Stimulated activated naive CD8-positive, alpha-beta T cell treated with anti-CD3 and anti-CD28 coated beads, Interleukin-15, amount 100 ng/mL, for 72 hours (primary cell): Measurements from ENCODE around the gene ZNF799.
A peak's percentile ranks its signal among the peaks of the same experiment; 100 is the strongest.
"Not testable (repeated sequence)": the region's sequence is repeated elsewhere in the genome, so short reads cannot be mapped to it uniquely, and the experiment has no call there.

Source experiments
- ATAC-seq: fragments of 150-1000 bp; cut with Tn5 transposase; 2 replicates; pipeline ENCODE4 v1.10.0; 2021; ENCODE audit warnings: mild to moderate bottlenecking, moderate library complexity
- DNase-seq, 2 donors: peaks; one replicate each; pipeline ENCODE4 v3.0.0; 2021 to 2022
- H3K27ac Mint-ChIP-seq, 2 donors: one replicate each; pipeline ENCODE4 v1.8.0; 2022; ENCODE audit warnings: mild to moderate bottlenecking in 2 of 2, mixed read lengths in 2 of 2, moderate library complexity in 2 of 2
- H3K27me3 Mint-ChIP-seq: one replicate; pipeline ENCODE4 v1.8.0; 2022; ENCODE audit warnings: mixed read lengths
- H3K4me1 Mint-ChIP-seq: one replicate; pipeline ENCODE4 v1.8.0; 2022; ENCODE audit warnings: mild to moderate bottlenecking, mixed read lengths
- H3K4me3 Mint-ChIP-seq, 2 donors: one replicate each; pipeline ENCODE4 v1.8.0; 2022; ENCODE audit warnings: mild to moderate bottlenecking in 2 of 2, mixed read lengths in 2 of 2, moderate library complexity in 1 of 2
- H3K9me3 Mint-ChIP-seq, 2 donors: one replicate each; pipeline ENCODE4 v1.8.0; 2022; ENCODE audit warnings: mixed read lengths in 2 of 2

ZNF799 gene

DNA sequence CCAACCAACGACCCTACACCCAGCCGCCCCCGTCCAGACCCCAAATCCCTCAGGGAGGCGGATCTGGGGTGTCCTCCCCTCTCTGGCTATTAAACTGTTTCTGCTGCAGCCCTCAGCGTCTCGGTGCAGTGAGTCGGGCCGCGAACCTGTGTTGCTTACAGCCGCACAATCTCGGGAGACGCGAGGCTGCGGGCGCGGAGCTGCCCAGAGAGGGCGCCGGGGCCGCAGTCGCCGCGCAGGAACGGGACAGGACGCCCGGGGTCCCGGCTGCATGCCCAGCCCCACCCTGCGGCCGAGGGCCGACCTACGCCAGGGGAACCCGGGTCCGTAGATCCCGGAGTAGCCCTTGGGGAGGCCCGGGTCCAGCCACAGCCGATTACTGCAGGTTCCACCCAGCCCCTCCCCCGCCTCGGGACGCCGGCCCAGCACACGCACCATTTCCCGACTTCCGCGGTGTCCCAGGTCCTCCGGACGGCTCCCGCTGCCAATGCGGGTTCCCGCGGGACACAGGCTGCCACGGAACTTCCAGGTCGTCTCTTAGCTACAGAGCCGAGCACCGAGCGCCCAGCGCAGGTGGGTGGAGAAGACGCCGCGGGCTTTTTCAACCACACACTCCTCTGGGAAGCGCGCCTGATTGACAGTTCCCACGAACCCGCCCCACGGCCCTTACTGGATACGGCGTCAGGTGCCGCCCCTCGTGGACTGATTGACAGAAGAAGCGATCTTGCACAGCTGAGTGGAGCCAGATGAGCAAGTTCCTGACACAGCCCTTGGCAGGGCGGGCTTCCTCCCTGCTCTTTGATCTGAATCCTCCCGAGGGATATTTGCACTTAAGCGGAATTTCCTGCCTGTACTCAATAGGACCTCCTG lies at the start of gene ZNF799:
Gene ZNF799, minus strand, starts transcription at position 639 of the 870 bp plus-strand sequence. Its CDS starts 201 bp downstream, at position 438.
- no peaks in the 10 kb centered on the region for H3K27me3 Mint-ChIP-seq
- H3K4me1 Mint-ChIP-seq: peaks cover 11% of the 10 kb centered on the region
- H3K27ac Mint-ChIP-seq: peak within 1 kb of the TSS; percentile 82 to 89
- DNase-seq (peak; percentile 74 to 82), ATAC-seq (peak; percentile 93)
- peak within 1 kb of the TSS; percentile 92 to 94 for H3K4me3 Mint-ChIP-seq
- H3K9me3 Mint-ChIP-seq: peaks cover 8 to 14% of the 10 kb centered on the region in 2 donors

DNA sequence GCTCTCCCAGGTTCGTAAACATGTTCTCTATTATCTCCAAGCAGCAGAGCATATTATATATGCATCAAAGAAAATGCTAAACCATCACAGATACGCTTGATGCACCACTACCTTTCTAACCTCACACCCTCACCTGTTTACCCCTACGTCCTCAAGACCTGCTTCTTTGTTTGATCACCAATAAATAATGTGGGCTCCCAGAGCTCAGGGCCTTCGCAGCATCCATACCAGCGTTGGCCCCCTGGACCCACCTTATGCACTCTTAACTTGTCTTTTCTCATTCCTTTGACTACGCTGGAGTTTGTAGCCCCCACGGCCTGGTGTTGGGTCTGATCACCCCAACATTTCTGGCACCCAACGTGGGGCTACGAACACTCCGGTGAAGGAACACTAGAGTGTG lies 49.8 kb upstream of the ZNF799 start:
- Mint-ChIP-seq H3K4me1 (no peaks in the 10 kb centered on the region), H3K4me3 (no peak overlapping the region), H3K27me3 (no peaks in the 10 kb centered on the region), H3K9me3 (peaks cover 39 to 60% of the 10 kb centered on the region in 2 donors), H3K27ac (no peak overlapping the region)
- no peak for ATAC-seq
- DNase-seq: no peak

DNA sequence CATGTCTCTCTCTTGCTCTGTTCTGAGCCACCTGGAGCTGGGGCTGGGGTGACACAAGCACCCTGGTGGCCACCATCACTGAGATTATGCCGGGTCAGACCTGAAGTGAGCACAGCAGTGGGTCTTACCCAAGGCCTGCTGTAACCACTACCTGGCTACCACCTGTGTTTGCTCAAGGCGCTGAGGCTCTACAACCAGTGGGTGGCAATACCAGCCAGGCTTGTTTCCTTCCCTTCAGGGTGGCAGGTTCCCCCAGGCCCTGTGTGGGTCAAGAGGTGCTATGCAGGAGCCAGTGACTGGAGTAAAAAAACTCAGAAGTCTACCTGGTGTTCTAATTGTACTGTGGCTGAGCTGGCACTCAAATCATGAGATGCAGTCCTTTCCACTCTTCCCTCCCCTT lies 47.7 kb upstream of the ZNF799 start:
- peaks cover 37 to 74% of the 10 kb centered on the region in 2 donors for H3K9me3 Mint-ChIP-seq

DNA sequence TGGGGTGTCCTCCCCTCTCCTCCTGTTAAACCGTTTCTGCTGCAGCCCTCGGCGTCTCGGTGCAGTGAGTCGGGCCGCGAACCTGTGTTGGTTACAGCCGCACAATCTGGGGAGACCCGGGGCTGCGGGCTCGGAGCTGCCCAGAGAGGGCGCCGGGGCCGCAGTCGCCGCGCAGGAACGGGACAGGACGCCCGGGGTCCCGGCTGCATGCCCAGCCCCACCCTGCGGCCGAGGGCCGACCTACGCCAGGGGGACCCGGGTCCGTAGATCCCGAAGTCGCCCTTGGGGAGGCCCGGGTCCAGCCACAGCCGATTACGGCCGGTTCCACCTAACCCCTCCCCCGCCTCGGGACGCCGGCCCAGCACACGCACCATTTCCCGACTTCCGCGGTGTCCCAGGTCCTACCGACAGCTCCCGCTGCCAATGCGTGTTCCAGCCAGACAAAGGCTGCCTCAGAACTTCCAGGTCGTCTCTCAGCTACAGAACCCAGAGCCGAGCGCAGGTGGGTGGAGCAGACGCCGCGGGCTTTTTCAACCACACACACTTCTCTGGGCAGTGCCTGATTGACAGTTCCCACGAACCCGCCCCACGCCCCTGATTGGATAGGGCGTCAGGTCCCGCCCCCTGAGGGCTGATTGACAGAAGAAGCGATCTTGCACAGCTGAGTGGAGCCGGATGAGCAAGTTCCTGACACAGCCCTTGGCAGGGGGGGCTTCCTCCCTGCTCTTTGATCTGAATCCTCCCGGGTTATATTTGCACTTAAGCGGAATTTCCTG lies 39.7 kb upstream of the ZNF799 start, which contains the start of gene ZNF443:
Gene ZNF443, minus strand, starts transcription at position 481 of the 776 bp plus-strand sequence. Its CDS starts 107 bp downstream, at position 374.
- Mint-ChIP-seq H3K9me3 (peaks cover 16 to 21% of the 10 kb centered on the region in 2 donors), H3K27me3 (no peaks in the 10 kb centered on the region), H3K27ac (peak within 1 kb of the TSS; percentile 91 to 98), H3K4me3 (peak within 1 kb of the TSS; percentile 100), H3K4me1 (peaks cover 13% of the 10 kb centered on the region)
- DNase-seq (peak; percentile 98 to 99), ATAC-seq (peak; percentile 99)

More for the DNA sequence above, 47.7 kb upstream of the ZNF799 start:
- no peaks in the 10 kb centered on the region for H3K27me3 Mint-ChIP-seq
- ATAC-seq (no peak), DNase-seq (no peak)
- H3K27ac Mint-ChIP-seq: peak overlapping the region in 1 of 2 donors; percentile 37
- no peak overlapping the region for H3K4me3 Mint-ChIP-seq
- H3K4me1 Mint-ChIP-seq: no peaks in the 10 kb centered on the region

DNA sequence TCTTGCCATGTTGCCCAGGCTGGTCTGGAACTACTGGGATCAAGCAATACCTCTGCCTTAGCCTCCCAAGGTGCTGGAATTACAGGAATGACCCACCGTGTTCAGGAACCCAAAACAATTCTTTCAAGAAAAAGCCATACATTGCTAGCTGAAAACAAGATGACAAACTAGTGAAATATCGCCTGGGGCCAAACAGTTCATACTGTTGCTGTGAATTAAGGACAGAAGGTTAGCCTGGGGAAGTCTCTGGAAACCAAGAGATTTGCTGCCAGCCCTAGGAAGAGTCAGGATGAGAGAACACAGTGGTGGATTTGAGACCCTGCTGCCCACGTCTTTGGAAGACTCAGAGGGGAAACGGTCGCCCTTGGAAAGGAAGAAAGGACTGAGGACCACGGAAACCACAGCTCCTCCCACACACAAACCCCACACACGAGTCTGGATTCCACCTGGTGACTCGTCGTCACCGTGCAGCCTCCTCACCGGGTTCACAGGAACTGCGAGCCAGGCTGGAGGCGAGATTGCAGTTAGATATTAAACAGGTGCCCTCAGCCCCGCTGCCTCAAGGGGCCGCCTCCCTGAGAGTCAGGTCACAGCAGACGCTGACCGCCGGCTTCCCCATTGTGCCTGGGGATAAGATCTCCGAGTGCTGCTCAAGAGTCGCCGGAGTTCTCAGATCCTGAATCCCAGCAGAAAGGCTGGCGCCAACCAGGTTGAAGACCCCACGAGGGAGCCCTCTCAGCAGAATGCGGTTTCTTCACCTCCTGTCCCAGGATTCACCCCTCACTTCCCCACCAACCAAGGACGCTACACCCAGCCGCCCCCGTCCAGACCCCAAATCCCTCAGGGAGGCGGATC lies 38.8 kb upstream of the ZNF799 start:
- DNase-seq (peak; percentile 43 to 65), ATAC-seq (peak; percentile 47)
- H3K27me3 Mint-ChIP-seq: not testable (repeated sequence)
- H3K9me3 Mint-ChIP-seq: peaks cover 20 to 25% of the 10 kb centered on the region in 2 donors
- peaks cover 13% of the 10 kb centered on the region for H3K4me1 Mint-ChIP-seq
- peak overlapping the region in 1 of 2 donors; percentile 49 for H3K27ac Mint-ChIP-seq
- peak overlapping the region; percentile 100 for H3K4me3 Mint-ChIP-seq

DNA sequence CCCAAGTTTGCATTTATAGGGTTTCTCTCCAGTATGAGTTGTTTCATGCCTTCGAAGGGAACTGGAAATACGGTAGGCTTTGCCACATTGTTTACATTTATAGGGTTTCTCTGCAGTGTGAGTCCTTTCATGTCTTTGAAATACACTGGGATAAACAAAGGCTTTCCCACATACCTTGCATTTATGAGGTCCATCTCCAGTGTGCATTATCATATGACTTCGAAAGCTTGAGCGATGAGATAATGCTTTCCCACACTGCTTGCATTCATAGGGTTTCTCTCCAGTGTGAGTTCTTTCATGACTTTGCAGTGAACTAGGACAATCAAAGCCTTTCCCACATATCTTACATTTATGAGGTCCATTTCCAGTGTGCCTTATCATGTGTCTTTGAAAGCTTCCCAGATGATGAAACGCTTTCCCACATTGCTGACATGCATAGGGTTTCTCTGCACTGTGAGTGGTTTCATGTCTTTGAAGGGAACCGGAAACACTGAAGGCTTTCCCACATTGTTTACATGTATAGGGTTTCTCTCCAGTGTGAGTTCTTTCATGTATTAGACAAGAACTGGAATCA lies 29.7 kb upstream of the ZNF799 start:
- not testable (repeated sequence) for H3K4me1 Mint-ChIP-seq, H3K4me3 Mint-ChIP-seq, ATAC-seq, H3K27me3 Mint-ChIP-seq, DNase-seq, H3K27ac Mint-ChIP-seq
- peaks cover 31 to 50% of the 10 kb centered on the region in 2 donors for H3K9me3 Mint-ChIP-seq

DNA sequence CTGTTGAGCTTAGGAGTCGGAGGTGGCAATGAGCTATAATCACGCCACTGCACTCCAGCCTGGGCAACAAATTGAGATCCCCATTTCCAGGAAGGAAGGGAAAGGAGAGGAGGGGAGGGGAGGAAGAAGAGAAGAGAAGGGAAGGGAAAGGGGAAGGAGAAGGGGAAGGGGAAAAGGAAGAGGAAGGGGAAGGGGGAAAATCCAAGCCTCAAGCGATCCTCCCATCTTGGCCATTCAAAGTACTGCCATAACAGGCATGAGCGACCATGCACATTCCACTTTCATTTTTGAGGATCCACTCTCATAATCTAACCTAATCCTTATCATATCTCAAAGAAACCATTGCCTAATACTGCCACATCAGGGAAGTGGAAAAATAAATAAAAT lies 24.8 kb upstream of the ZNF799 start:
- Mint-ChIP-seq H3K4me1 (no peaks in the 10 kb centered on the region), H3K4me3 (no peak overlapping the region), H3K27me3 (no peaks in the 10 kb centered on the region), H3K9me3 (peaks cover 30 to 51% of the 10 kb centered on the region in 2 donors), H3K27ac (no peak overlapping the region)
- no peak for DNase-seq
- ATAC-seq: no peak

DNA sequence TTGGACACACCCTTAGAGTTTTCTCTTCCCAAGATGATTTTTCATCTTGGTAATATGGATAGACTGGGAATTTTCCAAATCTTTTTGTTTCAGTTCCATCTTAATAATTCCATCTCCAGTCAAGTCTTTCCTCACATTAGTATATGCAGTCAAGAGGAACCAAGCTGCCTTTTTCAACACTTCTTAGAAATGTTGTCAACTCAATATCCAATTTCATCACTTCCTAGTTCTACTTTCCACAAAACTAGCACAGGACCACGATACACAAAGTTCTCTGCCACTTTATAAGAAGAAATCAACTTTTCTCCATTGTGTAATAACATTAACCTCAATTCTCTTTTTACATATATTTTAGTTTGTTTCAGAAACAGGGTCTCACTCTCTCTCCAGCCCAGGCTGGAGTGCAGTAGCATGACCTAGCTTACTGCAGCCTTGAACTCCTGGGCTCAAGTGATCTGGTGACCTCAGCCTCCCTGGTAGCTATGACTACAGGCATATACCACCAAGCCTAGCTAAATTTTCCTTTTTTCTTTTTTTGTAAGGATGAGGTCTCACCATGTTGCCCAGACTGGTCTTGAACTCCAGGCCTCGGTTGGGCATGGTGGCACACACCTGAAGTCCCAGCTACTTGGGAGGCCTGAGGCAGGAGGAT lies 24.3 kb upstream of the ZNF799 start:
- H3K27me3 Mint-ChIP-seq: no peaks in the 10 kb centered on the region
- H3K27ac Mint-ChIP-seq: no peak overlapping the region
- ATAC-seq: no peak
- no peak overlapping the region for H3K4me3 Mint-ChIP-seq
- peaks cover 25 to 46% of the 10 kb centered on the region in 2 donors for H3K9me3 Mint-ChIP-seq
- H3K4me1 Mint-ChIP-seq: no peaks in the 10 kb centered on the region
- no peak for DNase-seq

DNA sequence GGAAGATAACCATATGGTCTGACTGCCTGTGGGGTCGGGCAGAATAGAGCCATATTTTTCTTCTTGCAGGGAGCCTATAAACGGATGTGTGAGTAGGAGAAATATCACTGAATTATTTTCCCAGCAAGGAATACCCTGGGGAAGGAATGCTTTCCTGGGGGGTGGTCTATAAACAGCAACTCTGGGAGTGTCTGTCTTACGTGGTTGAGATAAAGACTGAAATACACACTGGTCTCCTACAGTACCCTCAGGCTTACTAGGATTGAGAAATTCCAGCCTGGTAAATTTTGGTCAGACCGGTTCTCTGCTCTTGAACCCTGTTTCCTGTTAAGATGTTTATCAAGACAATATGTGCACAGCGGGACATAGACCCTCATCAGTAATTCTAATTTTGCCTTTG lies 16.2 kb upstream of the ZNF799 start:
- ATAC-seq, DNase-seq, H3K27ac Mint-ChIP-seq, H3K4me3 Mint-ChIP-seq, H3K27me3 Mint-ChIP-seq, H3K4me1 Mint-ChIP-seq: not testable (repeated sequence)
- H3K9me3 Mint-ChIP-seq: peaks cover 19 to 41% of the 10 kb centered on the region in 2 donors

DNA sequence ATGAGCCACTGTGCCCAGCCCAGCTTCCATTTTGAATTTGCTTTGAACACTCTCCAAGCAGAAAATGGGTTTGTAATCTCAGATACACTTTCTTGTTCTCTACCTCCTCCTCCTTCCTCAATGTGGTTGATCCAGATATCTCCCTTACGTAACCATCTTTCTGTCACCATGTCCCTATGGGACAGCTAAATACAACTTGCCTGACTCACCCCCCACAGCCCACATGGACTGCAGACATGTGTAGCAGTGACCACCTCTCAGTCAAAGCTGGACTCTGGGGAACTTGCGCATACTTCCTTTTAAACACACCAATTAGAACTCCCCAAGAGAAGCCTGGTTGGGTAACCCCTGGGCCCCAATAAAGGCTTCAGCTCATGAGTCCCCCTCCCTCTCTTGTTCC lies 10.8 kb upstream of the ZNF799 start:
- no peak for ATAC-seq
- no peaks in the 10 kb centered on the region for H3K27me3 Mint-ChIP-seq
- peaks cover 37 to 38% of the 10 kb centered on the region in 2 donors for H3K9me3 Mint-ChIP-seq
- no peak for DNase-seq
- H3K27ac Mint-ChIP-seq: no peak overlapping the region
- H3K4me3 Mint-ChIP-seq: no peak overlapping the region
- H3K4me1 Mint-ChIP-seq: no peaks in the 10 kb centered on the region

DNA sequence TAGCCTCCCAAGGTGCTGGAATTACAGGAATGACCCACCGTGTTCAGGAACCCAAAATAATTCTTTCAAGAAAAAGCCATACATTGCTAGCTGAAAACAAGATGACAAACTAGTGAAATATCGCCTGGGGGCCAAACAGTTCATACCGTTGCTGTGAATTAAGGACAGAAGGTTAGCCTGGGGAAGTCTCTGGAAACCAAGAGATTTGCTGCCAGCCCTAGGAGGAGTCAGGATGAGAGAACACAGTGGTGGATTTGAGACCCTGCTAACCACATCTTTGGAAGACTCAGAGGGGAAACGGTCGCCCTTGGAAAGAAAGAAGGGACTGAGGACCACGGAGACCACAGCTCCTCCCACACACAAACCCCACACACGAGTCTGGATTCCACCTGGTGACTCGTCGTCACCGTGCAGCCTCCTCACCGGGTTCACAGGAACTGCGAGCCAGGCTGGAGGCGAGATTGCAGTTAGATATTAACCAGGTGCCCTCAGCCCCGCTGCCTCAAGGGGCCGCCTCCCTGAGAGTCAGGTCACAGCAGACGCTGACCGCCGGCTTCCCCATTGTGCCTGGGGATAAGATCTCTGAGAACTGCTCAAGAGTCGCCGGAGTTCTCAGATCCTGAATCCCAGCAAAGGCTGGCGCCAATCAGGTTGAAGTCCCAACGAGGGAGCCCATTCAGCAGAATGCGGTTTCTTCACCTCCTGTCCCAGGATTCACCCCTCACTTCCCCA lies 1.0 kb downstream of the ZNF799 start:
- peaks cover 11% of the 10 kb centered on the region for H3K4me1 Mint-ChIP-seq
- DNase-seq (peak; percentile 20 to 41), ATAC-seq (peak; percentile 74)
- peak overlapping the region in 1 of 2 donors; percentile 82 for H3K27ac Mint-ChIP-seq
- H3K27me3 Mint-ChIP-seq: not testable (repeated sequence)
- H3K9me3 Mint-ChIP-seq: peaks cover 14 to 22% of the 10 kb centered on the region in 2 donors
- peak overlapping the region; percentile 92 to 94 for H3K4me3 Mint-ChIP-seq

DNA sequence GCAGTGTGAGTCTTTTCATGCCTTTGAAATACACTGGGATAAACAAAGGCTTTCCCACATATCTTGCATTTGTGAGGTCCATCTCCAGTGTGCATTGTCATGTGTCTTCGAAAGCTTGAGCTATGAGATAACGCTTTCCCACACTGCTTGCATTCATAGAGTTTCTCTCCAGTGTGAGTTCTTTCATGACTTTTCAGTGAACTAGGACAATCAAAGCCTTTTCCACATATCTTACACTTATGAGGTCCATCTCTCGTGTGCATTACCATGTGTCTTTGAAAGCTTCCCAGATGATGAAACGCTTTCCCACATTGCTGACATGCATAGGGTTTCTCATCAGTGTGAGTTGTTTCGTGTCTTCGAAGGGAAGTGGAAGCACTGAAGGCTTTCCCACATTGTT lies 9.9 kb downstream of the ZNF799 start:
- H3K9me3 Mint-ChIP-seq: peaks cover 54 to 58% of the 10 kb centered on the region in 2 donors
- ATAC-seq, H3K4me3 Mint-ChIP-seq, DNase-seq, H3K27me3 Mint-ChIP-seq, H3K4me1 Mint-ChIP-seq, H3K27ac Mint-ChIP-seq: not testable (repeated sequence)

DNA sequence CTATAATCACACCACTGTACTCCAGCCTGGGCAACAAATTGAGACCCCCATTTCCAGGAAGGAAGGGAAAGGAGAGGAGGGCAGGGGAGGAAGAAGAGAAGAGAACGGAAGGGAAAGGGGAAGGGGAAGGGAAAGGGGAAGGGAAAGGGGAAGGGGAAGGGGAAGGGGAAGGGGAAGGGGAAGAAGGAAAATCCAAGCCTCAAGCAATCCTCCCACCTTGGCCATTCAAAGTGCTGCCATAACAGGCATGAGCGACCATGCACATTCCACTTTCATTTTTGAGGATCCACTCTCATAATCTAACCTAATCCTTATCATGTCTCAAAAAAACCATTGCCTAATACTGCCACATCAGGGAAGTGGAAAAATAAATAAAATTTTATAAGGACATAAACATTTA lies 14.7 kb downstream of the ZNF799 start:
- H3K27ac Mint-ChIP-seq, H3K27me3 Mint-ChIP-seq, DNase-seq, H3K4me1 Mint-ChIP-seq, ATAC-seq, H3K4me3 Mint-ChIP-seq: not testable (repeated sequence)
- H3K9me3 Mint-ChIP-seq: peaks cover 43 to 48% of the 10 kb centered on the region in 2 donors

DNA sequence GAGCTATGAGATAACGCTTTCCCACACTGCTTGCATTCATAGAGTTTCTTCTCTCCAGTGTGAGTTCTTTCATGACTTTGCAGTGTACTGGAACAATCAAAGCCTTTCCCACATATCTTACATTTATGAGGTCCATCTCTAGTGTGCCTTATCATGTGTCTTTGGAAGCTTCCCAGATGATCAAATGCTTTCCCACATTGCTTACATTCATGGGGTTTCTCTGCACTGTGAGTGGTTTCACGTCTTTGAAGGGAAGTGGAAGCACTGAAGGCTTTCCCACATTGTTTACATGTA lies 20.7 kb downstream of the ZNF799 start:
- Mint-ChIP-seq H3K27me3 (no peaks in the 10 kb centered on the region), H3K9me3 (peaks cover 43 to 62% of the 10 kb centered on the region in 2 donors), H3K4me1 (no peaks in the 10 kb centered on the region), H3K4me3 (no peak overlapping the region), H3K27ac (no peak overlapping the region)
- ATAC-seq (no peak), DNase-seq (no peak)
